Hematopoietic multipotent progenitor cell (in vitro differentiated cells): ENCODE data around the gene MRNIP. TPM values are rescaled to one million over a fixed set of nuclear protein-coding genes. Genes with fewer than 3 reads are reported as not detected.

Experiments
- DNase-seq, 3 donors: peaks; one replicate each; pipeline ENCODE4 v3.0.0-alpha.2; 2011 to 2015; ENCODE audit warnings: low read depth in 2 of 3, low spot score in 2 of 3
- total RNA-seq: library from RNA; depleted of rRNA; stranded (reverse); fragments of >200 nt; gene quantifications from one replicate; pipeline ENCODE4 v1.2.3, GENCODE V29; 2012

Gene MRNIP, protein sequence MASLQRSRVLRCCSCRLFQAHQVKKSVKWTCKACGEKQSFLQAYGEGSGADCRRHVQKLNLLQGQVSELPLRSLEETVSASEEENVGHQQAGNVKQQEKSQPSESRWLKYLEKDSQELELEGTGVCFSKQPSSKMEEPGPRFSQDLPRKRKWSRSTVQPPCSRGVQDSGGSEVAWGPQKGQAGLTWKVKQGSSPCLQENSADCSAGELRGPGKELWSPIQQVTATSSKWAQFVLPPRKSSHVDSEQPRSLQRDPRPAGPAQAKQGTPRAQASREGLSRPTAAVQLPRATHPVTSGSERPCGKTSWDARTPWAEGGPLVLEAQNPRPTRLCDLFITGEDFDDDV
- 17.0 TPM for total RNA-seq

- DNase-seq, result peak; percentile 73 to 93 (median 91)
Measured at GRCh38 chr5:179858586-179859427, at the start of gene MRNIP. TSS of gene MRNIP (minus strand) at chr5:179858817. CDS start at chr5:179858796, 21 bp downstream.

DNA sequence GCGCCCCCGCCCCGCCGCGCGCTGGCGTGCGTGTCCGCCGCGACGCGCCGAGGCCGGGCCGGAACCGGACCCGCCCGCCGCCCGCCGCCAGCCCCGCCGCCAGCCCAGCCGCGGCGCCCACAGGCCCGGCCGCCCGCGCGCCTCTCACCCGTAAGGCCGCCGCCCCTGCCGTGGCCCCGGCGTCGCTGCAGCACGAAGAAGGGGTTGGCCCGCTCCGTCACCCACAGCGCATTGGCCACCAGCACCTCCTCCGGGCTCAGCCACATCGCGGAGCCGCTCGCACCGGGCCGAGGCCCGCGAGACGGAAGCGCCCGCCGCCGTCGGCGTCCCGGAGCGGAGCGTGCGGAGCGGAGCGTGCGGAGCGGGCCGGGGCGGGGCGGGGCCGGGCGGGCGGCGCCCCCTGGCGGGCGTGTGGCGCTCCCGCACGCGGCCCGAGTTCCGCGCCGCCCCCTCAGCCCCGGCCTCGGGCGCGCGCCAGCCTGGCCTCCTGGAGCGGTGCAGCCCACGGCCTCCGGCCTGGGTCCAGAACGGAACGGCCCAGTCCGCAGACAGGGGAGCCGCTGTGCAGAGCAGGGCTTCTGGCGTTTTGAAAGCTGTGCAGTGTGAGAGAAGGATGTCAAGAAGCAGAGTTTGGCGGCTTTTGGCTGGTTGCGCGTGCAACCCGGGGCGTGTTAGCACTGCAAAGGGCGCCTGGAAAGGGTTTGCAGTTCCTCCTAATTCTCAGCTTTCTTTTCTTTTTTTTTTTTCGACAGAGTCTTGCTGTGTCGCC lies 49.1 kb upstream of the MRNIP start, which contains the start of gene TBC1D9B:
TSS of gene TBC1D9B (minus strand) at position 342 of the 769 bp plus-strand sequence. CDS start at position 266, 76 bp downstream.
- DNase-seq, result peak; percentile 72 to 73 (median 72)

GRCh38 chr5:179906795-179907555 lies 48.4 kb upstream of the MRNIP start:
- peak; percentile 14 to 16 (median 15) for DNase-seq

GRCh38 chr5:179906294-179906794 lies 47.7 kb upstream of the MRNIP start:
- DNase-seq, result no peak

DNA sequence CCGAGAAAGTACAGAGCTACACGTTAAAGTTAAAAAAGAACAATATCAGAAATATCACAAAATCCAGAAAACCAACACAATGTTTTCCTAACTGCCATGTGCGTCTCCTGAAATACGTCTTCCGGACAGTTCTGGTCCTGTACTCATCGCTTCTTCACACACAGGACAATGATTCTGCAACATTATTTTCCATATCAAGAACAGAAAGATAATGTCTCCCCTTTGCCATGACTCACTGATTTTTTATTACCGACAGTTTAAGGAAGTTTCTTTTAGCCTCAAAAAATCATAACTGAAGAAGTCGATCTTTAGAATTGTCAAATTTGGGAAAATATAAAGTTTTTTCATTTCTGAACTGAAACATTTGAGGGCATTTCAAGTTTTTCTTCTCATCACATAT lies 46.5 kb upstream of the MRNIP start:
- peak in 2 of 3 donors; percentile 31 to 39 for DNase-seq

DNA sequence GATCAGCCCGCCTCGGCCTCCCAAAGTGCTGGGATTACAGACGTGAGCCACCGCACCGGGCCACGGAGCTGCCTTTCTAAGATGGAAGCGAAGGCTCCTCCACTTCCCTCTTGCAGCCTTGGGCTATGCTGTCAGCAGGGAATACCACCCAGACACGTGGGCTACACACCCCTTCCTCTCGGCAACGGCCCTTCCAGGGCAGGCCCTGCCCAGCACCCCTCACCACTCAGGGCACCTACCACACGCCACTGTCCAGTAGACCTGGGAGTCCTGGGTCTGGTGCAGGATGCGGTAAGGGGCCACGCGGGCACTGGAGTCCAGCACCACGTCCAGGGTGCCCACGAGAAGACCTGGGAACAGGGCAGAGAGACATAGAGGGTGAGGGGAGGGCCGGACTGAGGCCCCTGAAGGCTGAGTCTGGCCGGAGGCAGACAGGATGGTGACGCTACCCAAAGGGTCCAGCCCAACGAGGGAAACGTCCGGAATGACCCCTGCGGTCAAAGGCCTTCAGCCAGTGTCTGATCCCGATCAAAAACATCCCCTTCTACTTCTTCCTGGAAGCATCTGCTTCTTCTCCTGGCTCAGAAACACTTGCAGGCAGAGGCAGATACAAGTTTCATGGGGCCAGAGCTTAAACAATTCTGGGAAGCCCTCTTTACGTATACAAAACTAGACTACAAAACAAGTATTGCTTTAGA lies 46.0 kb upstream of the MRNIP start:
- no peak for DNase-seq

DNA sequence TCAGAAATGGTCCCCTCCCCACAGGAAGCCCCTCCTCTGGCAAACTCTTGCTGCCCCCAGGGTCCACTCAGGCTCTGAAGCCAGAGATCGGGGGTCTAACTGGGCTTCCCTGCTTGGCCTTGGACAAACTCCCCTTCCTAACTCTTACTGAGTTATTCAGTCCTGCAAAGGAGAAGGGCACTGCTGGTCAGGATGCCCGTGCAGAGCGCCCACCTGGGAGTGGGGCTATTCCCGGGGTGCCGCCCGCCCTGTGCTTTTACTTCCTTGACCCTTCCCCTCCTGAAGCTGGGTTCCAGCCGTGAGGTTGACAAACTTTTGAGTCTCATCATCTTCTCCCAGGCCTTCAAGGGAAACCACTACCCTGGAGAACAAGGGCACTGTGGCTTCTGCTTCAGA lies 44.1 kb upstream of the MRNIP start:
- DNase-seq, result no peak

DNA sequence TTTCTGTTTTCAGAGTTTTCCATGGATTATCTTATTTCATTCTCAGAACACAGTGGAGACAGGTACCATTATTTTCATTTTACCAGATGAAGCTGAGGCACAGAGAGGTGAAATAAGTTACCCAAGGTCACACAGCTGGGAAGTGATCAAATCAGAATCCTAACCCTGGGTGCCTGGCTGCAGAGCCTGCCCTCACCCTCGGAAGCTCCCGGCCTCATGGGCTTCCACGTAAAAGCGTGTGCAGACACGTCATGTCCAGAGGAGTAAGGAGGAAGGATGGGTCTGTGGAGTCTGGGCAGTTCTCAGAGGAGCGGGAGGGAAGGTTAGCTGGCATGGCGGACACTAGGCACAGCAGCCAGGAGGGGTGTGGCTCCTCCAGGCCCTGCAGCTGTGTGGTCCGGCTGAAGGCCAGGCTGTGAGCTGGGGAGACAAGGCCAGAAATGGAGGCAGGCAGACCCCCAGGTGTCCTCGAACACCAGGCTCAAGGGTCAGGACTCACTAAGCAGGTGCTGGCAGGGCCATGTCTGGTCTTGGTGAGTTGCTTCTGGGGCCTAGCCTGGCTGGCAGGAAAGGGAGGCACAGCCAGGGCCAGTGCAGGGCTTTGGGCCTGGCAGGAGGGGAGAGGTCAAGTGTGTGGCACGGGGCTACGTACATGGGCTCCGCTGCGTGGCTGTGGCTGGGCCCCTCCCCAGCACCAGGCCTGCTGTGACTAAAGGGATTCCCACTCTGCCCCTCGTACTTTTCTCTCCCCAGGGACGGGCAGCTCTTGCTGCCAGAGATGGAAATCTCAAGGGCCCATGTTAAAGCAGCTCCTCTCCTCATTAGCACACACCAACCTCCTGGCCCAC lies 43.5 kb upstream of the MRNIP start:
- no peak for DNase-seq

GRCh38 chr5:179901462-179901861 lies 42.8 kb upstream of the MRNIP start:
- no peak for DNase-seq

DNA sequence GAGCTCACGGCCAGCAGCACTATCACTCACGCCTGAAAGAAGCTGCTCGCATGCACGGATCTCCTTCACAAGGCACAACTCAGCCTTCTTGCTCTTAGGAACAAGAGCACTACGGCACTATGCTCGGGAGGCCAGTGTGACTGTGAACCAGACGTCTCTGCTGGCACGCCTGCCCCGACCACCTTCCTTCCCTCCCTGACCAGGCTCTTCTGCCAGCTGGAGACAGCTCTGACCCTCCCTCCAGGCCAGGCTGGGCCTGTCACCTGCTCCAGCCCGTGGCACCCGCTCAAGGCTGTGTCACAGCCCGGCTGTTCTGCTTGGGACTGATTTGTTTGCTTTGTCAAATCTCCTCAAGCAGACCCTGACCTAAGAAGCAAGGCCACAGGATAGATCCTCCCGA lies 42.1 kb upstream of the MRNIP start:
- DNase-seq, result no peak

GRCh38 chr5:179900206-179900605 lies 41.6 kb upstream of the MRNIP start:
- no peak for DNase-seq

DNA sequence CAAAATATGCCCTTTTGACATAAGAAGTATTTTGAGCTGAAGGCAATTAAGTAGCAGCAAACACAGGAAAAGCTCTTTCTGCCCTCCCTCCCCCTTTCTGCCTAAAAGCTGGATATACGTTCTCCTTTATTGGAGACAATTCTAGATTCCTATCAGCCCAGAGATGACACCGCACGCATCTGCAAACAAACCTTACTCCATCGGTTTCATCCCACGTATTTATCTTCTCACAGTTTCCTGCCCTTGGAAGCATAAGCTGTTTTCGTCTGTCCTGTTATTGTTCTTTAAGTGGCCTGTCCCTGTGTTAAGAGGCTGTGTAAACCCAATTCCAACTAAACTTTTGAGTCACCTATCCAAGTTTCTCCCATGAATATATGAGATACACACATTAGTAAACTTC lies 37.2 kb upstream of the MRNIP start:
- DNase-seq, result no peak

- DNase-seq, result no peak
Measured at GRCh38 chr5:179893958-179894895, 35.6 kb upstream of the MRNIP start.

DNA sequence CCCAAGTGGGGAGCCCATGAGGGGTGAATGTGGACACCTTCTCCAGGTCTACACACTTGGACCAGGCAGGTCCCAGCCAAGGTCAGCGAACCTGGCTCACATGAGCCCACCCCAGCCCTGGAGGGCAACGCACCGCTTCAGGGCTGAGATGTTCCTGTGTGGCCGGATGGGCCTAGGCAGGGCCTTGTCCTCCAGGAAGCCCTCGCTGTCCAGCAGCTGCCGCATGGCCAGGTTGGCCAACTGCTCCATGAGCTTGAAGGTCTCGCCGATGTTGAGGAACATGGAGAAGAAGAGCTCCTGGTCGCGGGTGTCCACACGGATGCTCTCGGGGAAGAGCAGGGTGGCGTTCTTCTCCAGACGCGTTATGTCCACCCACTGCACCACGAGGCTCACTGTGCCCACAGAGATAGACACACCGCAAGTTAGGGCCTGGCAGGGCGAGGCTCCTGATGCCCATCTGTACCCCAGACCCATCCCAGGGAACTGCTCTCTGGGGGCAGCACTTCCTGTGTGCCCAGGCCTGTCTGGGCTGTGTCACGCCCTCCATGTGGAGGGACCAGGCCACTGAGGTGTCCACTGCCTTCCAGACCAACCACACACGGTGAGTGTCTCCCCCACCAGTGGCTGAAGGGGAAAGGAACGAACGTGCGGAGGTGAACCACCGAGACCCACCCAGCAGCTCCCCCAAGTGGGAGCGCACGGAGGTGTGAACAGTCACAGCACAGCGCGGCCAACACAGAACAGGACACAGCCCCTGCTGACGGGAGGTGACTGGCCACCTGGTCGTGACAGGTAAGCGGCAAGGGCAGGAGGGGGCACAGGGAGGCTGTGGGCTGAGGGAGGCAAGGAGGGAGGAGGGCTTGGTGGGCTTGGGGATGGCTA lies 34.7 kb upstream of the MRNIP start:
- DNase-seq, result no peak

GRCh38 chr5:179892255-179892654 lies 33.6 kb upstream of the MRNIP start:
- no peak for DNase-seq
